Activated naive CD4-positive, alpha-beta T cell treated with anti-CD3 and anti-CD28 coated beads, Interleukin-2, amount 50 U/mL, for 72 hours (primary cell): ENCODE measurements around the gene PNMA6E. TPM values are rescaled to one million over a fixed set of nuclear protein-coding genes. Genes with fewer than 3 reads are reported as not detected.
"Not testable (repeated sequence)": the region's sequence is repeated elsewhere in the genome, so short reads cannot be mapped to it uniquely, and the experiment has no call there.

Experiments used
- ATAC-seq, 2 donors: fragments of 150-1000 bp; cut with Tn5 transposase; 2 replicates each; pipeline ENCODE4 v1.10.0; 2021; ENCODE audit warnings: mild to moderate bottlenecking in 2 of 2, moderate library complexity in 2 of 2
- DNase-seq, 2 donors: peaks; one replicate each; pipeline ENCODE4 v3.0.0; 2021 to 2022; ENCODE audit warnings: low spot score in 2 of 2
- H3K27ac Mint-ChIP-seq, 2 donors: one replicate each; pipeline ENCODE4 v1.8.0; 2022; ENCODE audit warnings: mild to moderate bottlenecking in 2 of 2, mixed read lengths in 2 of 2
- H3K36me3 Mint-ChIP-seq, 2 donors: one replicate each; pipeline ENCODE4 v1.8.0; 2022; ENCODE audit warnings: mixed read lengths in 2 of 2
- H3K9me3 Mint-ChIP-seq, 2 donors: one replicate each; pipeline ENCODE4 v1.8.0; 2022; ENCODE audit warnings: mixed read lengths in 2 of 2
- total RNA-seq, 2 donors: library from RNA; stranded (reverse); gene quantifications; one replicate each; pipeline ENCODE4 v1.2.3, GENCODE V29; 2022

Gene PNMA6E
- total RNA-seq, 2 donors from 2014 or later: not detected

- no peaks in the 10 kb centered on the region for H3K36me3 Mint-ChIP-seq
- peak in 1 of 2 donors; percentile 30 for DNase-seq
- no peaks in the 10 kb centered on the region for H3K9me3 Mint-ChIP-seq
- H3K27ac Mint-ChIP-seq: no peak overlapping the region
- ATAC-seq: no peak
Observed at GRCh38 chrX:153412746-153413720, 11.9 kb upstream of the PNMA6E start.

- no peak for DNase-seq
- no peaks in the 10 kb centered on the region for H3K9me3 Mint-ChIP-seq
- H3K27ac Mint-ChIP-seq: peak overlapping the region; percentile 84 to 92
- peak in 1 of 2 donors; percentile 9 for ATAC-seq
- H3K36me3 Mint-ChIP-seq: no peaks in the 10 kb centered on the region
Observed at GRCh38 chrX:153411988-153412574, 10.9 kb upstream of the PNMA6E start.

GRCh38 chrX:153411255-153411987, 10.3 kb upstream of the PNMA6E start, which contains the start of gene ZFP92:
ZFP92 (plus strand) TSS chrX:153411472; CDS start chrX:153418323, 6,851 bp downstream.
- peak in 1 of 2 donors; percentile 22 for DNase-seq
- peak within 1 kb of the TSS; percentile 84 to 92 for H3K27ac Mint-ChIP-seq

GRCh38 chrX:153410888-153411254, 9.7 kb upstream of the PNMA6E start:
- no peak for ATAC-seq
- no peak for DNase-seq
- Mint-ChIP-seq H3K27ac (peak overlapping the region in 1 of 2 donors; percentile 84), H3K36me3 (no peaks in the 10 kb centered on the region), H3K9me3 (no peaks in the 10 kb centered on the region)

More at GRCh38 chrX:153411255-153411987, 10.3 kb upstream of the PNMA6E start, which contains the start of gene ZFP92:
- no peaks in the 10 kb centered on the region for H3K36me3 Mint-ChIP-seq
- no peaks in the 10 kb centered on the region for H3K9me3 Mint-ChIP-seq
- ATAC-seq: peak; percentile 76 to 82

- DNase-seq: no peak
- no peak for ATAC-seq
- Mint-ChIP-seq H3K36me3 (no peaks in the 10 kb centered on the region), H3K9me3 (no peaks in the 10 kb centered on the region), H3K27ac (no peak overlapping the region)
Observed at GRCh38 chrX:153410373-153410772, 9.2 kb upstream of the PNMA6E start.

GRCh38 chrX:153409414-153410101, 8.4 kb upstream of the PNMA6E start:
- Mint-ChIP-seq H3K9me3 (no peaks in the 10 kb centered on the region), H3K36me3 (no peaks in the 10 kb centered on the region), H3K27ac (no peak overlapping the region)
- DNase-seq: no peak
- ATAC-seq: no peak

- DNase-seq (no peak), ATAC-seq (no peak)
- no peaks in the 10 kb centered on the region for H3K36me3 Mint-ChIP-seq
- H3K9me3 Mint-ChIP-seq: no peaks in the 10 kb centered on the region
- H3K27ac Mint-ChIP-seq: no peak overlapping the region
Observed at GRCh38 chrX:153408871-153409351, 7.8 kb upstream of the PNMA6E start.

- no peak for DNase-seq
- no peak for ATAC-seq
- Mint-ChIP-seq H3K9me3 (no peaks in the 10 kb centered on the region), H3K27ac (no peak overlapping the region), H3K36me3 (no peaks in the 10 kb centered on the region)
Observed at GRCh38 chrX:153408221-153408721, 7.1 kb upstream of the PNMA6E start.

GRCh38 chrX:153407736-153408135, 6.6 kb upstream of the PNMA6E start:
- ATAC-seq (no peak), DNase-seq (no peak)
- Mint-ChIP-seq H3K27ac (no peak overlapping the region), H3K36me3 (no peaks in the 10 kb centered on the region), H3K9me3 (no peaks in the 10 kb centered on the region)

GRCh38 chrX:153406903-153407302, 5.8 kb upstream of the PNMA6E start:
- ATAC-seq: no peak
- H3K36me3 Mint-ChIP-seq: no peaks in the 10 kb centered on the region

GRCh38 chrX:153406011-153406410, 4.9 kb upstream of the PNMA6E start:
- Mint-ChIP-seq H3K9me3 (no peaks in the 10 kb centered on the region), H3K36me3 (no peaks in the 10 kb centered on the region), H3K27ac (no peak overlapping the region)
- ATAC-seq (no peak), DNase-seq (no peak)

More at GRCh38 chrX:153406903-153407302, 5.8 kb upstream of the PNMA6E start:
- DNase-seq: no peak
- H3K9me3 Mint-ChIP-seq: no peaks in the 10 kb centered on the region
- H3K27ac Mint-ChIP-seq: no peak overlapping the region

- Mint-ChIP-seq H3K9me3 (no peaks in the 10 kb centered on the region), H3K27ac (no peak overlapping the region), H3K36me3 (no peaks in the 10 kb centered on the region)
- ATAC-seq (no peak), DNase-seq (no peak)
Observed at GRCh38 chrX:153405426-153405825, 4.3 kb upstream of the PNMA6E start.

GRCh38 chrX:153404333-153404732, 3.2 kb upstream of the PNMA6E start:
- DNase-seq, H3K36me3 Mint-ChIP-seq, ATAC-seq, H3K9me3 Mint-ChIP-seq, H3K27ac Mint-ChIP-seq: not testable (repeated sequence)

GRCh38 chrX:153400146-153401132, 711 bp downstream of the PNMA6E start:
- no peaks in the 10 kb centered on the region for H3K9me3 Mint-ChIP-seq

More at GRCh38 chrX:153400146-153401132, 711 bp downstream of the PNMA6E start:
- peak; percentile 66 to 85 for ATAC-seq
- DNase-seq: peak in 1 of 2 donors; percentile 68
- Mint-ChIP-seq H3K36me3 (no peaks in the 10 kb centered on the region), H3K27ac (no peak overlapping the region)
